T47D (cell line): ENCODE measurements around the gene EPB41L2.
"Not testable (repeated sequence)": the region's sequence is repeated elsewhere in the genome, so short reads cannot be mapped to it uniquely, and the experiment has no call there.

ENCODE experiments used
- DNase-seq, 2 experiments: peaks; one replicate each; pipeline versions ENCODE4 v3.0.0 to v3.0.0-alpha.2; 2011 to 2012; ENCODE audit warnings: low read depth in 1 of 2, low spot score in 1 of 2
- JUND ChIP-seq: IDR thresholded peaks from 2 replicates; pipeline ENCODE4 v1.6.1; 2012; ENCODE audit warnings: low read depth
- in situ Hi-C: cut with HindIII; loops from 2 replicates; pipeline ENCODE4 v1.10.0; 2016; ENCODE audit warnings: low sequenced_read_pairs, low pct_unique_long_range_greater_than_20kb

EPB41L2 gene

GRCh38 chr6:131017962-131018361 is 45.1 kb downstream of the EPB41L2 start:
- in situ Hi-C loops, result no loop called here
- TF ChIP-seq JUND, result no peak
- DNase-seq, result no peak

GRCh38 chr6:131015630-131016263 is 47.3 kb downstream of the EPB41L2 start:
- in situ Hi-C loops, result no loop called here
- no peak for TF ChIP-seq JUND
- DNase-seq, result peak in 1 of 2 experiments; percentile 4

- no peak for TF ChIP-seq JUND
- no peak for DNase-seq
- in situ Hi-C loops, result no loop called here
Observed at GRCh38 chr6:131015025-131015591, 47.9 kb downstream of the EPB41L2 start.

- no peak for DNase-seq
- TF ChIP-seq JUND, result no peak
- in situ Hi-C loops, result no loop called here
Observed at GRCh38 chr6:131014080-131014776, 48.8 kb downstream of the EPB41L2 start.

GRCh38 chr6:131013495-131013894 is 49.5 kb downstream of the EPB41L2 start:
- no peak for DNase-seq
- no peak for TF ChIP-seq JUND
- in situ Hi-C loops, result no loop called here

- TF ChIP-seq JUND, result no peak
- in situ Hi-C loops, result no loop called here
- no peak for DNase-seq
Observed at GRCh38 chr6:131009790-131010189, 53.3 kb downstream of the EPB41L2 start.

- in situ Hi-C loops, DNase-seq: not testable (repeated sequence)
Observed at GRCh38 chr6:131008965-131009364, 54.1 kb downstream of the EPB41L2 start.

GRCh38 chr6:131007964-131008363 is 55.1 kb downstream of the EPB41L2 start:
- in situ Hi-C loops, DNase-seq: not testable (repeated sequence)

- TF ChIP-seq JUND, result no peak
- in situ Hi-C loops, result no loop called here
- DNase-seq, result no peak
Observed at GRCh38 chr6:131007286-131007685, 55.8 kb downstream of the EPB41L2 start.

GRCh38 chr6:131005439-131006016 is 57.5 kb downstream of the EPB41L2 start:
- in situ Hi-C loops, result no loop called here
- no peak for TF ChIP-seq JUND
- DNase-seq, result no peak

GRCh38 chr6:131004936-131005335 is 58.1 kb downstream of the EPB41L2 start:
- no peak for DNase-seq
- TF ChIP-seq JUND, result no peak
- in situ Hi-C loops, result no loop called here

- TF ChIP-seq JUND, result no peak
- no peak for DNase-seq
- in situ Hi-C loops, result no loop called here
Observed at GRCh38 chr6:131004387-131004755, 58.7 kb downstream of the EPB41L2 start.
